Midbrain (tissue), 1 donor: ENCODE data around the gene ATP1B3.
"Not testable (repeated sequence)": the region's sequence is repeated elsewhere in the genome, so short reads cannot be mapped to it uniquely, and the experiment has no call there.

Experiments
- DNase-seq: peaks from one replicate; lab custom pipeline; 2025; lab: John Stamatoyannopoulos, UW

Gene ATP1B3

DNA sequence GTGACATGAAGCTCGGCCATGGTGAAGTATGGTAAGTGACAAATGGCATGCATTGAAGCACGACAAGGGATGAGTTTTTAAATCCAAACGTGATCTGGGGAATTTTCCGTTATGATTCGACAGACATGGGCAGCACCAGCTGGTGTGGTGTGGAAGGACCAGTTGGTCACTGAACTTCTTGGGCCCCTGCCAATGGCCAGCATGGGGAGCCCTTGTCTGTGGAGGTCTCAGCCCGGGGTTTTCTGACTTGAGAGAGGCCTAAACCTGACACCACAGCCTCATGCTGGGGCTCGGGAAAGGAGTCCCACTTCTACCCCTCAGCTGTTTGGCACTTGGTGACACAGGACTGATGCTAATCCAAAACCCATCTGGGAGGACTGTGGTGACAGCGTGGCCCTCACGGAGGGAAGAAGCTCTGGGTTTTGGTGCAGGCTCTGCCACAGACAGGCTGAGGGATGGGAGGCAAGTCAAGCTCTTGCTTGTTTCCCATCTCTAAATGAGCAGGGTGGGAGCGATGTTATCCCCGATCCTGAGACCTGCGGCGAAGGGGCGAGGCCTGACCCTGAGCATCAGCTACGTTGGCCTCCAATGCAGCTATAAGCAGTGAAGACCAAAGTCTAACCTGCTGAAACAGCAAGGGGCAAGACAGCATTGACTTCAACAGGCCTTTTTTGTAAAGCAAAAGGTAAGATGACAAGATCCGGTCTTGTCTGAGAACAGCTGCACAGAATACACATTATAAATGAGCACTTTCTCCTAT is 69.5 kb downstream of the ATP1B3 start:
- DNase-seq = no peak

DNA sequence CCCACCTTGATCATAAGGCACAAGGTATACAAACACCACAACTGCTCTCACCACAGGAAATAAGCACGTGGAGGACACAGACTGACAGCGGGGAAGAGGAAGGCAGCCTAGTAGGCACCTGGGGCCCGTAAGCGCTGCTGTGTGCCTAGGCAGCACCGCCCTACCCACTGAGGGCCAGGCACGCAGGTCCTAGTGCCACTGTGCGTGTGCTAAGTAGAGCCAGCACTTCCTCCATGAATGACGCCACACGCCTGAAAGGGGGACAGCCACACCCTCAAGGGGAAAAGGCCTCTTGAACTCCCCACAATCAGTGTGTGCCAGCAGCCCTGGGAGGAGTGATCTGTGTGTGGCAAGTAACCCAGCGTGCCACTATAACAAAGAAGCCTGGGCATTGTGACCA is 73.0 kb downstream of the ATP1B3 start:
- no peak for DNase-seq

GRCh38 chr3:141949972-141950371 is 73.5 kb downstream of the ATP1B3 start:
- no peak for DNase-seq

DNA sequence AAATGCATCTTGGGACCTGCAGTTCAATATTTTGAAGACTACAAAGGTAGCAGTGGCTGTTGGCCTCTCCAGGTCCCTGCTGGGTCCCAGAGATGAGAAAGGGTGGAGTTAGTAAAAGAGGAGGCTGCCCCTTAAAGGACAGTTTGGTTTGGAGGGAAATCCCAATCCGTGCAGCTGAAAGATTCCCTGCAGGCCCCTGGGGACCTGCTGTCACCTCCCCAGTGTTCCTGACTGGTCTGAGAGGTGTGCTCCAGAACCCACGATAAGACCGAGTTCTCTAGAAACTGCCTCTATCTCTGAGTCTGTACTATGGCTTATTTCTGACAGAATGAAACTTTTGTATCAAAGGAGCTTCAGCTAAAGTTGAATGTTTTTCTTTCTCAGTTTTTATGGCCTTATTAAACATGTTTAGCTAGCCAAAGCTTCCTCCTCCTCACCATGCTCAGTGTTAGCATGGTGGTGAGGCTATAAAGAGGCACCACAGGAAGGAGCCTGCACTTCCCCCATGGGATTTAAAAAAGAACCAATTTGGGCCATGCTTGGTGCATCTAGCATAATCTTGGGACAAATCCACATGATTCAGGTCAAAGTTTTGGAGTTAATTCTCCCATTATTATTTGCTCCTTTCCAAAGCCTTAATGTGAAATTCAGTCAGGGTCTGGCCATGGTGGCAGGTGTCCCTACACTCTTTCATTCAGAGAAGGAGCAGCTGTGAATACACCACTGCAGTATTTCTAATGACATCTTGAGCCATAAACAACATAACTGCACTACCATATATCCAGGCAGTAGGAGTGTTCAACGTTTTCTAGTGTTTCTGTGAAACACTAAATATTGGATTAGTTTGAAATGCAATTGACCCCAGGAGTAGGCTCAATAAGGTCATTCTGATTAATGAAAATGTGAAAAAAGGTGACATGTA is 74.4 kb downstream of the ATP1B3 start:
- DNase-seq = no peak

GRCh38 chr3:141952611-141953010 is 76.2 kb downstream of the ATP1B3 start:
- DNase-seq = no peak

GRCh38 chr3:141955175-141955574 is 78.7 kb downstream of the ATP1B3 start:
- DNase-seq = no peak

DNA sequence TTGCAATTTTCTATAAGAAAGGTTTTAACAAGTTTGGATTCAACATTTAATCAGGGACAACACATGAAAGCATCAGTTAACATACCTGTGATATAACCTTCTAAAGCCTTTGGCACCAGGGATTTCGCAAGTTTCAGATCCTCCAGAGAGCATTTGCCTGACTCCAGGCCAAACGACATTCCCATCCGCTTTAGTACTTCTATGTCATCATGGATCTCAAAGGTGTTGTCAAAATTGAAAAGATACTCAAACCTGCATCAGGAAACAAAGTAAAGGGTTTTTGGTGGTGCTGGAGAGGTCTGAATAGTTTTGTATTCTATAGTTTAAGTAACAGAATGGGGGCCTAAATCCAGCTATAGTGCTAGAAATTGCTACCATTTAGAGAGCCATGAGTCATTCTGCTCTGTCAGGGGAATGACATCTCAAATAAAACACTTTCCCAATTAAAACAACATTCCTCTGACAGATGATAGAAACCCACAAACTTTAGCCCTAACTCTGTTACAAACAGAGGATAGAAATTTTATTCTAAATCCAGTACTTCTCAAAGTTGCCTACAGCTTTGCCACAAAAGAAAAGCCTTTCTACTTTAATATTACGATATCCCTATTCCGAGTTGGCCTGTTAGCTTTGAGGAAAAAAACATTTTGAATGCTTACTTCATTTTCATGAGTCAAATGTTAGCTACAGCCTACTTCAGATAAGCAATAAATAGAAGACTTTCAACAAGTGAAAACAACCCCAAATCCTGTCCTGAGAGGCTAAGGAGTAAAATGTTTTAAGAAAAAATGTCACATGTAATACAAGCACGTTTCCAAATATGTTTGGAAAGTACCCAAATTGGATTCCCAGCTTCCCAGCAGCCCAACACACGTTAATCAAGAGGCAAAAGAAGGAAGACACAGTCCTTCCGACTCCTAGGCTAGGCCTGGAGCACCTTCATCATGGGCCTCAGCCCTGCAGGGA is 83.4 kb downstream of the ATP1B3 start:
- DNase-seq = no peak

- no peak for DNase-seq
Measured at GRCh38 chr3:141960731-141961130, 84.3 kb downstream of the ATP1B3 start.

DNA sequence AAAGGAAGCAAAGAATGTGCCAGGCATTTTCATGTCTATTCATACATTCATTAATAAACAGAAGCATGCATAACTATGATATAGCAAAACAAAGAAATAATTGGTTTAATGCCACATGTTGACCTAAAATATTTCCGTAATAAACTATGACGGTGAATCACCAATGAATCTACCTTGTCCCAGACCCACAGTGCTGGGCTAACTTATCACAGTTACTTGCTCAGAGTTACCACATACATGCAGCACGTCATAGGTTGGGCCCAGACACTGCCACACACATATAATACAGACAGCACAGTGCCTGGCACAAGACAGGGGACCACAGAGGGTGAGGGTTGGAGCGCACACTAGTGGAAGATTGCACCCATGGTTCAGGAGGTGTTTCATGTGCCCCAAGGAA is 86.9 kb downstream of the ATP1B3 start:
- no peak for DNase-seq

DNA sequence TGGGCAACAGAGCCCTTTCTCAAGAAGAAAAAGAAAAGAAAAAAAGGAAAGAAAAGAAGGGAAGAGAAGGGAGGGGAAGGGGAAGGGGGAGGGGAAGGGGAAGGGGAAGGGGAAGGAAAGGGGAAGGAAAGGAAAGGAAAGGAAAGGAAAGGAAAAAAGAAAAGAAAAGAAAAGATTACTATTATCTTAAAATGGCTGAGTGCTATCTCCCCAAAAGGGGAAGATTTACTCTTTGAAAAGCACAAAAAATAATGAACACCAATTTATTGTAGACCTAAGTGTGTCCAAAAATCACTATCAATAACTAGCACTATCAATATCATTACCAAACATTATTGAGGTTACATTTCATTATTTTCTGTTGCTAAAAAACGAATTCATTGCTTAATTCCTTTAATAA is 89.0 kb downstream of the ATP1B3 start:
- no peak for DNase-seq

GRCh38 chr3:141969711-141970110 is 93.3 kb downstream of the ATP1B3 start:
- no peak for DNase-seq

- DNase-seq = no peak
Measured at GRCh38 chr3:141971571-141971970, 95.1 kb downstream of the ATP1B3 start.

- no peak for DNase-seq
Measured at GRCh38 chr3:141972399-141972798, 96.0 kb downstream of the ATP1B3 start.

- not testable (repeated sequence) for DNase-seq
Measured at GRCh38 chr3:141974777-141975176, 98.3 kb downstream of the ATP1B3 start.
